Uterus (tissue), 4 donors: ENCODE results near the gene ADCY5. TPM values are rescaled to one million over a fixed set of nuclear protein-coding genes. Genes with fewer than 3 reads are reported as not detected.

Experiments
- DNase-seq, 2 donors: peaks; one replicate each; pipeline ENCODE4 v3.0.0-alpha.2; 2019 to 2020
- H3K27ac ChIP-seq, 2 donors: fragments of 200-600 bp; sonication (generic); 1 replicate in 1 of 2; 2 replicates in 1 of 2; pipeline ENCODE4 v1.5.1; 2016 to 2018
- H3K27me3 ChIP-seq, 2 donors: fragments of 200-600 bp; sonication (generic); one replicate each; pipeline ENCODE4 v1.5.1; 2018 to 2019; ENCODE audit warnings: control low read depth in 1 of 2
- H3K36me3 ChIP-seq, 2 donors: fragments of 200-600 bp; sonication (generic); one replicate each; pipeline ENCODE4 v1.5.1; 2019; ENCODE audit warnings: control low read depth in 1 of 2
- H3K4me1 ChIP-seq, 2 donors: fragments of 200-600 bp; sonication (generic); one replicate each; pipeline ENCODE4 v1.5.1; 2018 to 2019; ENCODE audit warnings: control low read depth in 1 of 2
- H3K4me3 ChIP-seq, 2 donors: fragments of 200-600 bp; sonication (generic); 1 replicate in 1 of 2; 2 replicates in 1 of 2; pipeline ENCODE4 v1.5.1; 2018 to 2019; ENCODE audit warnings: mild to moderate bottlenecking in 1 of 2
- H3K9me3 ChIP-seq, 2 donors: fragments of 200-600 bp; sonication (generic); one replicate each; pipeline ENCODE4 v1.5.1; 2019; ENCODE audit warnings: control low read depth in 1 of 2
- POLR2A ChIP-seq, 2 donors: fragments of 450-650 bp; IDR thresholded peaks; one replicate each; pipeline ENCODE4 v1.6.1; 2016; ENCODE audit warnings: antibody characterized with exemption in 2 of 2, mild to moderate bottlenecking in 1 of 2, moderate library complexity in 1 of 2
- intact Hi-C: fragments of 100-400 bp; cut with DNase I; formaldehyde crosslinking; loops from one replicate; pipeline ENCODE4 v1.15.1; 2023; ENCODE audit warnings: low total_unique reads
- total RNA-seq, 4 donors: library from RNA; depleted of rRNA in 3 of 4; stranded (reverse); fragments of >200 nt in 3 of 4; gene quantifications; one replicate each; pipeline versions ENCODE4 v1.1.0 to v1.2.4, GENCODE V29; 2014 to 2023
- TF ChIP-seq, protein P1 (sequence below), 4 experiments: fragments of 200-600 bp in 2 of 4; fragments of 450-650 bp in 2 of 4; sonication (generic) in 2 of 4; IDR thresholded peaks; one replicate each; pipeline ENCODE4 v1.5.1; 2016 to 2019; ENCODE audit warnings: antibody characterized with exemption in 4 of 4, mild to moderate bottlenecking in 2 of 4, moderate library complexity in 1 of 4
- donor health status: DM: yes; HTN: yes; CAD: no.

The ADCY5 gene
- total RNA-seq, 4 donors from 2014 or later, result 21.1 to 43.5 (median 34.7) TPM

DNA sequence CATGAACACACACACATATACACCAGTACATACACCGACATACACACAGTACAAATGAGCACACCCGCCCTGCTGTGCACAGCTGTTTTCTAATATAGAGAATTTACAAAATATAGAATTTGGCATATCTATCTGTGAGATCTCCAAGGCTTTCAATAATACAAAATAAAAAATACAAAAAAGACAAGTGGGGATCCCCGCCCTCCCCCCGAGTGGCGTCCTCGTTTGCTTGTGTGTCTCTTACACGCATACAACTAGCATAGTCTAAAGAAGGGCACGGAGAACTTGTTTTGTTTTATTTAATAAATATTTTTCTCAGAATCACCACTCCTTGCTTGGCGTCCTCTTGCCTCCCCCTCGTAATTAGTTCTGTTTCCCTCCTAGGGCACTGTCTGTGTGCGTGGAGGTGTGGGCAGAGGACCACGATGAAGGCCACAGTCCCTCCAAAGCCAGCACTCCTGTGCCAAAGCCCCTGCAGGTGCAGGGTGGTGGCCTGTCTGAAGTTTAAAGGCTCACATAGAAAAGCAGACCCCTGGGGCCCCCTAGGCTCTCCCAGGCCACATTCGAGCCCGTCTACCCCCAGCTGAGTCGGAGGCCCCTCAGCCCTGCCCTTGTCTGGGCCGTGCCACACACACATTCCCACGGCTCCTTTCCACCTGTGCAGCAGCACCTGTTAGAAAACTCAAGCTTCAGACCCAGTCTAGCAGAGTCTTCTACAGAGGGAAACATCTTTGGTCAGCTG, 165.1 kb downstream of the ADCY5 start:
- Histone ChIP-seq H3K36me3 (no peaks in the 10 kb centered on the region), H3K4me3 (no peak overlapping the region), H3K27me3 (no peaks in the 10 kb centered on the region), H3K27ac (no peak overlapping the region), H3K4me1 (no peaks in the 10 kb centered on the region), H3K9me3 (no peaks in the 10 kb centered on the region)
- TF ChIP-seq, protein P1, sequence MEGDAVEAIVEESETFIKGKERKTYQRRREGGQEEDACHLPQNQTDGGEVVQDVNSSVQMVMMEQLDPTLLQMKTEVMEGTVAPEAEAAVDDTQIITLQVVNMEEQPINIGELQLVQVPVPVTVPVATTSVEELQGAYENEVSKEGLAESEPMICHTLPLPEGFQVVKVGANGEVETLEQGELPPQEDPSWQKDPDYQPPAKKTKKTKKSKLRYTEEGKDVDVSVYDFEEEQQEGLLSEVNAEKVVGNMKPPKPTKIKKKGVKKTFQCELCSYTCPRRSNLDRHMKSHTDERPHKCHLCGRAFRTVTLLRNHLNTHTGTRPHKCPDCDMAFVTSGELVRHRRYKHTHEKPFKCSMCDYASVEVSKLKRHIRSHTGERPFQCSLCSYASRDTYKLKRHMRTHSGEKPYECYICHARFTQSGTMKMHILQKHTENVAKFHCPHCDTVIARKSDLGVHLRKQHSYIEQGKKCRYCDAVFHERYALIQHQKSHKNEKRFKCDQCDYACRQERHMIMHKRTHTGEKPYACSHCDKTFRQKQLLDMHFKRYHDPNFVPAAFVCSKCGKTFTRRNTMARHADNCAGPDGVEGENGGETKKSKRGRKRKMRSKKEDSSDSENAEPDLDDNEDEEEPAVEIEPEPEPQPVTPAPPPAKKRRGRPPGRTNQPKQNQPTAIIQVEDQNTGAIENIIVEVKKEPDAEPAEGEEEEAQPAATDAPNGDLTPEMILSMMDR (IDR thresholded peaks at IDR 0.05), result no peak
- no peak for TF ChIP-seq POLR2A (IDR thresholded peaks at IDR 0.05)
- intact Hi-C loops, result no loop called here
- no peak for DNase-seq

DNA sequence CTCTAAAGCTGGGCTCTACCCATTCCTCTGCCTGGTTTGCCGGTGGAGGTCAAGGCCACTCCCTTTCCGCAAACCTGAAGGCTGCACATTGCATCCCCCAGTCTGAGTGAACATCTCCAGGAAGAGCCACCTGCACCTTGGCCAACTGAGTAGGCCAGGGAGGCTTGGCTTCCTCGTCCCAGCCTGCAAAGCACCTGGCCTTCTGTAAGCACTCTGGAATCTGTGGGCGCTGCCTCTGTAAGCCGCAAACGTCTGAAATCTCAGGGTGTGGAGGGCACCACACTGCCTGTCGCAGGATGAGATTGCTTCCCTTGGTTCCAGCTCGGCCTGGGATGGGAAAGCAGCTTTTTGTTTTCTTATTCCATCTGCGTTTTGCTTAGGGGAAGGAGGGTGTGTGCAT, 165.8 kb downstream of the ADCY5 start:
- Histone ChIP-seq H3K4me1 (no peaks in the 10 kb centered on the region), H3K27me3 (no peaks in the 10 kb centered on the region), H3K9me3 (no peaks in the 10 kb centered on the region), H3K36me3 (no peaks in the 10 kb centered on the region), H3K4me3 (no peak overlapping the region), H3K27ac (no peak overlapping the region)
- intact Hi-C loops, result no loop called here
- DNase-seq, result no peak
- TF ChIP-seq, protein P1 (IDR thresholded peaks at IDR 0.05), result no peak

DNA sequence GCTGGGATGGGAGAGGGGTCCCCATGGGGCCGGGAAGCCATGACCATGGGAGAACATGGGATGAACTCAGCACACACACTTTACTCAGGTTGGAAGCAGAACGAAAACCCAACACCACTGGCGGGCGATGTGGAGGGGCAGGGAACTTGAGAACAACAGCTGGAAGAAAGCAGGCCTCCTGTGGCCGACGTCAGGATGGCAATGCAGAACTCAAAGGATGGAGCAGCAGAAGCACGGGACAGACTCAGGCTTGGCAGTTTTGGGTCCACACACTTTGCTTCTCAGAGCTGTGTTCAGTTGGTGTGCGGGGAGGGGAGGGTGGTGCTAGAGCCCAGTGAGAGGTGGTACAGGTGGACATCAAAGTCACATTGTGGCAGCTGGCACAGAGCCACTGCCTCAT, 166.4 kb downstream of the ADCY5 start:
- Histone ChIP-seq H3K27ac (no peak overlapping the region), H3K9me3 (no peaks in the 10 kb centered on the region), H3K36me3 (no peaks in the 10 kb centered on the region), H3K27me3 (no peaks in the 10 kb centered on the region), H3K4me3 (no peak overlapping the region), H3K4me1 (no peaks in the 10 kb centered on the region)
- intact Hi-C loops, result no loop called here
- TF ChIP-seq POLR2A (IDR thresholded peaks at IDR 0.05), result no peak
- no peak for DNase-seq

DNA sequence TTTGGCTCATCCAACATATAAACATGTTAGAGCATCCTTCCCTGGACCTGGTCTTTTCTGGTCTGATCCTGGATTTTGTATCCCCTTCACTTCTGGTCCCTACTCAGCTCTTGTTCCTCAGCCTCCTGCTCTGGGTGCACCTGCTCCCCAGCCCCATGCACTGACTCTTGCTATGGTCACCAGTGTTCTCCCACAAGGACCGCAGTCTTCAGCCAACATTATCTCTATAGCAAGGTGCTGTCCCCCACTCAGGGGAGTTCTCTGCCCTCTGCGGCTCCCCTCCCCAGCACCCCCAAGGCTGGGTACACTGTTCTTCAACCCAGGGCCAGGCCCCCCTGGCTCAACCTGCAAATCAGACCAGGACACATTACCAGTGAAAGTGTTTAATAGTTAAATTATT, 167.0 kb downstream of the ADCY5 start:
- TF ChIP-seq, protein P1 (IDR thresholded peaks at IDR 0.05), result no peak
- no peak for TF ChIP-seq POLR2A (IDR thresholded peaks at IDR 0.05)
- H3K4me3 ChIP-seq, result no peak overlapping the region
- no peak for DNase-seq
- H3K27ac ChIP-seq, result no peak overlapping the region
- H3K27me3 ChIP-seq, result no peaks in the 10 kb centered on the region
- H3K36me3 ChIP-seq, result no peaks in the 10 kb centered on the region
- H3K9me3 ChIP-seq, result no peaks in the 10 kb centered on the region
- intact Hi-C loops, result no loop called here
- H3K4me1 ChIP-seq, result no peaks in the 10 kb centered on the region

DNA sequence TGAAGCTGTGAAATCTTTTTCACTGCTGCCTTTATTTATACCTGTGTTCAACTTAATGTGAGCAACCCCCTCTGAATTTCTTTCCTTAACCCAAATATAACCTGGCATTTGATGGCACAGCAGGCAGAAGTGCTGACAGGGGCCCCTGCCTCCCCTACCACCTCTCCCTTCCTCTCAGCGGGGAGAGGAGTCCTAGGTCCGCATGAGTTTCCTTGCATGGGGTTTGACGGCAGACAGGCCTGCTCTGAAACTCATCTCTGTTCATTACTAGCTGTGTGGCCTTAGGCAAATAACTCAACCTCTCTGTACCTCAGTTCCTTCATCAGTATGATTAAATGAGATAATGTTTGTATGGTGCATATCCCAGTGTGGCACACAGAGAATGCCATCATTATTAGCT, 167.5 kb downstream of the ADCY5 start:
- no peak overlapping the region for H3K27ac ChIP-seq
- intact Hi-C loops, result no loop called here
- no peaks in the 10 kb centered on the region for H3K4me1 ChIP-seq
- no peak overlapping the region for H3K4me3 ChIP-seq
- H3K36me3 ChIP-seq, result no peaks in the 10 kb centered on the region
- no peak for DNase-seq
- no peaks in the 10 kb centered on the region for H3K27me3 ChIP-seq
- no peak for TF ChIP-seq POLR2A (IDR thresholded peaks at IDR 0.05)
- TF ChIP-seq, protein P1 (IDR thresholded peaks at IDR 0.05), result no peak
- no peaks in the 10 kb centered on the region for H3K9me3 ChIP-seq

DNA sequence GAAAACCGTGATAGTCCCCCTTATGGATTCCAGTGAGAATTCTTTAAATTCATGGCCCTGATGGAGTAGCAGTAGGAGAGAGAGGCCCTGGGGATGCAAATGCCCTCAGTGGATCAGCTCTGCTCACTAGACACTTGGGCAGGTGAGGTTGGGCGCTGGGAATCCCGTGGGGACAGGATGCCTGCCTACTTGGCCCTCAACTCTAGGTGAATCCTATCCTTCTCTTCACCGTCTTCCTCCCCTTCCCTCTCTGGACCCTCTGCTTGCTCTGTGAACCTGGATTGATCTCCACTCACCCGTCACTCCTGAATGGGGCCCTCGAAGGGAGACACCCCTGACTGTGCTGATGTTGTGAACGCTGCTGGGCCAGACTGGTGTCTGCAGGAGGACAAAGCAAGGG, 169.8 kb downstream of the ADCY5 start:
- no peaks in the 10 kb centered on the region for H3K4me1 ChIP-seq
- H3K27ac ChIP-seq, result no peak overlapping the region
- intact Hi-C loops, result no loop called here
- no peaks in the 10 kb centered on the region for H3K27me3 ChIP-seq
- no peak for TF ChIP-seq POLR2A (IDR thresholded peaks at IDR 0.05)
- TF ChIP-seq, protein P1 (IDR thresholded peaks at IDR 0.05), result no peak
- H3K4me3 ChIP-seq, result no peak overlapping the region
- H3K9me3 ChIP-seq, result no peaks in the 10 kb centered on the region
- no peak for DNase-seq
- H3K36me3 ChIP-seq, result no peaks in the 10 kb centered on the region
